GM12878 (cell line): ENCODE results near the gene HSF4. TPM values are rescaled to one million over a fixed set of nuclear protein-coding genes. Genes with fewer than 3 reads are reported as not detected.

Experiments
- ATAC-seq: fragments of 200-7000 bp; cut with Tn5 transposase; 3 replicates; pipeline ENCODE4 v1.9.1; 2020; ENCODE audit warnings: mild to moderate bottlenecking, moderate library complexity
- BruUV-seq: library from RNA; stranded (reverse); fragments of 400-500 nt; replicated peaks from 2 replicates; lab custom pipeline; 2021; lab: Mats Ljungman, UMichigan
- CTCF ChIA-PET: fragments of 300-600 bp; sonication (Branson Sonifier 250); formaldehyde crosslinking; extraction: SDS; loops from one replicate; lab custom pipeline; 2021; ENCODE audit warnings: inconsistent platforms; lab: Yijun Ruan, JAX
- POLR2A ChIA-PET: fragments of 350-600 bp; formaldehyde crosslinking; extraction: SDS; loops from one replicate; lab custom pipeline; 2021; ENCODE audit warnings: inconsistent platforms; lab: Charles Lee
- RAD21 ChIA-PET: fragments of 300-600 bp; sonication (Branson Sonifier 250); formaldehyde crosslinking; loops from one replicate; lab custom pipeline; 2023; ENCODE audit warnings: antibody characterized with exemption; ENCODE audit not compliant: unreplicated experiment; lab: Charles Lee
- SMC1A ChIA-PET: fragments of 300-600 bp; sonication (Branson Sonifier 250); formaldehyde crosslinking; loops from one replicate; lab custom pipeline; 2023; ENCODE audit not compliant: unreplicated experiment, uncharacterized antibody; lab: Charles Lee
- DNase-seq: peaks from one replicate; pipeline ENCODE4 v3.0.0-alpha.2; 2011; ENCODE audit warnings: low read depth, low spot score
- FAIRE-seq: peaks from 3 replicates; lab custom pipeline; 2011; peaks lifted over from hg19 to GRCh38; lab: Jason Lieb, UNC
- H2AFZ ChIP-seq: 2 replicates; pipeline ENCODE4 v1.6.0; 2011; ENCODE audit warnings: low read depth, low read length, control low read depth; ENCODE audit not compliant: control insufficient read depth
- H3K27ac ChIP-seq: 2 replicates; pipeline ENCODE4 v1.5.1; 2011; ENCODE audit warnings: control low read depth; ENCODE audit not compliant: control insufficient read depth, insufficient read depth
- H3K27me3 ChIP-seq, 2 experiments: replicated peaks in 1 of 2; 2 replicates each; pipeline versions ENCODE4 v1.6.0 to v1.6.1; 2011; ENCODE audit warnings: low read length in 1 of 2; ENCODE audit not compliant: control insufficient read depth in 2 of 2, insufficient read depth in 2 of 2
- H3K36me3 ChIP-seq, 2 experiments: 2 replicates each; pipeline ENCODE4 v1.5.1; 2011; ENCODE audit warnings: low read length in 1 of 2; ENCODE audit not compliant: control insufficient read depth in 2 of 2, insufficient read depth in 2 of 2
- H3K4me1 ChIP-seq: 2 replicates; pipeline ENCODE4 v1.6.1; 2011; ENCODE audit warnings: mild to moderate bottlenecking, low read length, moderate library complexity, mixed read lengths; ENCODE audit not compliant: control insufficient read depth, insufficient read depth
- H3K4me2 ChIP-seq: 2 replicates; pipeline ENCODE4 v1.6.0; 2011; ENCODE audit warnings: control low read depth; ENCODE audit not compliant: control insufficient read depth, insufficient read depth
- H3K4me3 ChIP-seq: fragments of 200-600 bp; sonication (generic); 2 replicates; pipeline ENCODE4 v1.5.1; 2016
- H3K79me2 ChIP-seq: 2 replicates; pipeline ENCODE4 v1.6.0; 2011; ENCODE audit warnings: low read length; ENCODE audit not compliant: control insufficient read depth, insufficient read depth
- H3K9ac ChIP-seq: 2 replicates; pipeline ENCODE4 v1.8.0; 2011; ENCODE audit warnings: low read length, control low read depth, mixed read lengths; ENCODE audit not compliant: control insufficient read depth, insufficient read depth
- H3K9me3 ChIP-seq: replicated peaks from 3 replicates; pipeline ENCODE4 v1.5.1; 2011; ENCODE audit warnings: mild to moderate bottlenecking, low read length; ENCODE audit not compliant: control insufficient read depth, insufficient read depth
- H4K20me1 ChIP-seq: 2 replicates; pipeline ENCODE4 v1.6.0; 2011; ENCODE audit not compliant: control insufficient read depth, insufficient read depth
- BCL11A ChIP-seq: IDR thresholded peaks from 2 replicates; pipeline ENCODE4 v1.6.1; 2011; ENCODE audit warnings: low read depth, low read length
- BHLHE40 ChIP-seq, 2 experiments: fragments of 450-650 bp in 1 of 2; IDR thresholded peaks; 2 replicates each; pipeline ENCODE4 v1.6.1; 2011 to 2017; ENCODE audit warnings: low read depth in 2 of 2, borderline replicate concordance in 1 of 2, improper control_type of control experiment in 1 of 2, low read length in 1 of 2, mild to moderate bottlenecking in 1 of 2
- EGR1 ChIP-seq, 2 experiments: IDR thresholded peaks; 1 replicate in 1 of 2; 2 replicates in 1 of 2; pipeline ENCODE4 v1.6.1; 2011 to 2012; ENCODE audit warnings: low read depth in 2 of 2, low read length in 2 of 2, borderline replicate concordance in 1 of 2, mild to moderate bottlenecking in 1 of 2, moderate library complexity in 1 of 2
- EZH2 ChIP-seq: IDR thresholded peaks from 2 replicates; pipeline ENCODE4 v1.6.1; 2012; ENCODE audit warnings: low read depth, mild to moderate bottlenecking, control low read depth, inconsistent platforms, low read length, borderline replicate concordance; ENCODE audit not compliant: control insufficient read depth
- JUND ChIP-seq: IDR thresholded peaks from 2 replicates; pipeline ENCODE4 v1.6.1; 2012; ENCODE audit warnings: low read depth, mild to moderate bottlenecking, low read length, improper control_type of control experiment, moderate library complexity
- MTA3 ChIP-seq: IDR thresholded peaks from 2 replicates; pipeline ENCODE4 v1.6.1; 2012; ENCODE audit warnings: low read length, inconsistent platforms, borderline replicate concordance
- POU2F2 ChIP-seq: IDR thresholded peaks from 3 replicates; pipeline ENCODE4 v1.6.1; 2011; ENCODE audit warnings: low read depth, mild to moderate bottlenecking, low read length, borderline replicate concordance
- RB1 ChIP-seq: fragments of 450-650 bp; formaldehyde crosslinking; IDR thresholded peaks from 2 replicates; pipeline ENCODE4 v1.6.1; 2017; ENCODE audit warnings: mild to moderate bottlenecking, borderline replicate concordance
- RBBP5 ChIP-seq: fragments of 200-600 bp; sonication (generic); conservative IDR thresholded peaks from 2 replicates; pipeline ENCODE4 v1.6.1; 2016
- RELA ChIP-seq: fragments of 450-650 bp; IDR thresholded peaks from 2 replicates; pipeline ENCODE4 v1.8.0; 2014; ENCODE audit warnings: borderline replicate concordance; ENCODE audit not compliant: partially characterized antibody
- SIN3A ChIP-seq: IDR thresholded peaks from 2 replicates; pipeline ENCODE4 v1.6.1; 2012; ENCODE audit warnings: low read depth, low read length, improper control_type of control experiment
- WGBS: methylation state at CpG from one replicate; pipeline ENCODE4 v1.1.6; 2016; ENCODE audit warnings: low lambda C conversion rate; ENCODE audit not compliant: insufficient replicate concordance, insufficient coverage; ENCODE audit errors: missing lambda C conversion rate; 5-methylcytosine and 5-hydroxymethylcytosine counted together
- in situ Hi-C: fragments of 300-500 bp; cut with MboI; formaldehyde crosslinking; loops from 9 replicates; pipeline ENCODE4 v1.14.3; 2018; ENCODE audit warnings: mixed read lengths
- intact Hi-C: fragments of 100-400 bp; cut with micrococcal nuclease; formaldehyde crosslinking; loops from one replicate; pipeline ENCODE4 v1.14.2; 2022; ENCODE audit not compliant: unreplicated experiment
- polyA plus RNA-seq, 11 experiments: library from polyadenylated mRNA; depleted of rRNA in 4 of 11; unstranded in 6 of 11; stranded (reverse) in 5 of 11; fragments of >200 nt; fragmentation: Nextera tagmentation in 4 of 11; fragmentation: Illumina TruSeq in 1 of 11; extraction: Ambion mirVana in 4 of 11; extraction: Trizol in 1 of 11; gene quantifications; 1 replicate in 1 of 11; 2 replicates in 10 of 11; pipeline versions ENCODE4 v1.2.1 to v1.2.3, GENCODE V29; 2011 to 2016; ENCODE audit warnings: inconsistent platforms in 2 of 11, missing spikeins in 2 of 11, low read depth in 1 of 11
- total RNA-seq, 4 experiments: library from RNA; depleted of rRNA in 3 of 4; stranded (reverse); fragments of >200 nt in 3 of 4; fragmentation: Illumina TruSeq in 1 of 4; extraction: Trizol in 1 of 4; gene quantifications; 2 replicates each; pipeline versions ENCODE4 v1.2.1 to v1.2.3, GENCODE V29; 2013 to 2021
- TF ChIP-seq, protein P1 (sequence below): fragments of 450-650 bp; formaldehyde crosslinking; IDR thresholded peaks from 2 replicates; pipeline ENCODE4 v1.4.0; 2022; ENCODE audit warnings: mild to moderate bottlenecking, moderate library complexity
- TF ChIP-seq, protein P2 (sequence below): IDR thresholded peaks from 2 replicates; pipeline ENCODE4 v1.6.1; 2011; ENCODE audit warnings: borderline replicate concordance, low read depth, mild to moderate bottlenecking, moderate library complexity, mixed read lengths, low read length; ENCODE audit not compliant: insufficient read depth; ENCODE audit errors: extremely low read length
- TF ChIP-seq, protein P3 (sequence below): fragments of 450-650 bp; IDR thresholded peaks from 2 replicates; pipeline ENCODE4 v1.6.1; 2016; ENCODE audit warnings: mild to moderate bottlenecking
- TF ChIP-seq, protein P4 (sequence below): fragments of 450-650 bp; IDR thresholded peaks from 2 replicates; pipeline ENCODE4 v1.6.1; 2014; ENCODE audit warnings: mild to moderate bottlenecking

The HSF4 gene
- total and polyA plus RNA-seq, 10 of the 15 experiments (the other 5 are each of a cell fraction or from before 2014, with no cell fraction given), result 0.31 to 9.9 (median 2.6) TPM; not detected in 1

DNA sequence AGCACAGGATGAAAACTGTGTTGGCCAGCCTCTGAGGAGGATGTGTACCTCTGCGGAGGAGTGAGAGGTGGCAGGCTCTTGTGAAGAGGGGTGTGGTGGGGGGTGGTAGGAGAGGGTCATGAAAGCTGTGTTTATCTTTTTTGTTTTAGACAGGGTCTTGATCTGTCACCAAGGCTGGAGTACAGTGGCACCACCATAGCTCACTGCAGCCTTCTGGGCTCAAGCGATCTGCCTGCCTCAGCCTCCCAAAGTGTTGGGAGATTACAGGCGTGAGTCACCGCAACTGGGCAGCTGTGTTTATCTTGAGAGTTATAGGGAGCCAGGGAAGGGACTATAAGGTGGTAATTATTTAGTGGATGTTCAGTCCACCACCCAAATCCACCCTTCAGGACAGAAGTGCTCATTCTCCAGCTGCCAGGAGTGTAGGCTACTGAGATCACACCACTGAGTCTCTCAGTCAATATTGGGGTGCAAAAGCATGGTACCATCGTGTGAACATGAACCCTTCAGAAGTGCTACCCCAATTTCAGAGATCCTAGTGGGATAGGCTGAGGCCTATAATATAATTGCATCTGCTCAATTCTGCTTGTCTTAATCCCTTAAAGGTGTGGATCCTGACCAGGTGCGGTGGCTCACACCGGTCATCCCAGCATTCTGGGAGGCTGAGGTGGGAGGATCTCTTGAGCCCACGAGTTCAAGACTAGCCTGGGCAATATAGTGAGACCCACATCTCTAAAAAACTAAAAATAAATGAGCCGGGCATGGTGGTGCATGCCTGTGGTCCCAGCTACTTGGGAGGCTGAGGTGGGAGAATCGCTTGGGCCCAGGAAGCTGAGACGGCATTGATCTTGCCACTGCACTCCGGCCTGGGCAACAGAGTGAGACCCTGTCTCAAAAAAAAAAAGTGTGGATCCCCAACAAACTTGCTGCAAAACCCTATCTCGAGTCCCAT, 26.2 kb downstream of the HSF4 start:
- peaks cover 8% of the 10 kb centered on the region for H3K4me1 ChIP-seq
- no peaks in the 10 kb centered on the region for H3K27me3 ChIP-seq
- H3K79me2 ChIP-seq, result peaks cover 23% of the 10 kb centered on the region
- ChIA-PET CTCF (interaction anchor here (1.0 to 1.7 kb wide), 5 partner anchors 20 to 237 kb away, joined by 3 to 5 read pairs (median 4); partner anchors contain the start of genes NOL3 and TMEM208), SMC1A (interaction anchor here (0.7 to 1.1 kb wide), 2 partner anchors 33 to 148 kb away, joined by 3 read pairs; no protein-coding TSS in a partner anchor), RAD21 (no interaction called here), POLR2A (interaction anchor here (1.4 kb wide), 1 partner anchor 36 kb away, joined by 5 read pairs; the partner anchor contains the start of gene TMEM208)
- H3K27ac ChIP-seq, result no peak overlapping the region
- FAIRE-seq (no peak), DNase-seq (no peak), ATAC-seq (no peak)
- BruUV-seq, result no TSS peak
- no peak overlapping the region for H3K4me2 ChIP-seq
- WGBS, result 67% methylated on average over 13 of the region's 13 CpGs
- no peak overlapping the region for H3K9ac ChIP-seq
- H4K20me1 ChIP-seq, result peaks cover 4% of the 10 kb centered on the region
- no peaks in the 10 kb centered on the region for H3K9me3 ChIP-seq
- intact Hi-C loops, result no loop called here
- H3K36me3 ChIP-seq, result peaks cover 9 to 10% of the 10 kb centered on the region in 2 experiments
- no peak overlapping the region; the same call in 1 of the 2 replicates for H2AFZ ChIP-seq
- no peak overlapping the region for H3K4me3 ChIP-seq
- in situ Hi-C loops, result no loop called here
- TF ChIP-seq RB1 (no peak), RBBP5 (no peak), RELA (no peak), POU2F2 (no peak), BHLHE40 (IDR thresholded peaks at IDR 0.05; ENCODE audit: borderline replicate concordance in 1 of 2, low read depth in 2 of 2, low read length in 1 of 2) (no peak), EZH2 (no peak), EGR1 (IDR thresholded peaks at IDR 0.05; ENCODE audit: borderline replicate concordance in 1 of 2, low read depth in 2 of 2, low read length in 2 of 2) (no peak), MTA3 (no peak), SIN3A (no peak), JUND (no peak), BCL11A (no peak)
- TF ChIP-seq, protein P1, sequence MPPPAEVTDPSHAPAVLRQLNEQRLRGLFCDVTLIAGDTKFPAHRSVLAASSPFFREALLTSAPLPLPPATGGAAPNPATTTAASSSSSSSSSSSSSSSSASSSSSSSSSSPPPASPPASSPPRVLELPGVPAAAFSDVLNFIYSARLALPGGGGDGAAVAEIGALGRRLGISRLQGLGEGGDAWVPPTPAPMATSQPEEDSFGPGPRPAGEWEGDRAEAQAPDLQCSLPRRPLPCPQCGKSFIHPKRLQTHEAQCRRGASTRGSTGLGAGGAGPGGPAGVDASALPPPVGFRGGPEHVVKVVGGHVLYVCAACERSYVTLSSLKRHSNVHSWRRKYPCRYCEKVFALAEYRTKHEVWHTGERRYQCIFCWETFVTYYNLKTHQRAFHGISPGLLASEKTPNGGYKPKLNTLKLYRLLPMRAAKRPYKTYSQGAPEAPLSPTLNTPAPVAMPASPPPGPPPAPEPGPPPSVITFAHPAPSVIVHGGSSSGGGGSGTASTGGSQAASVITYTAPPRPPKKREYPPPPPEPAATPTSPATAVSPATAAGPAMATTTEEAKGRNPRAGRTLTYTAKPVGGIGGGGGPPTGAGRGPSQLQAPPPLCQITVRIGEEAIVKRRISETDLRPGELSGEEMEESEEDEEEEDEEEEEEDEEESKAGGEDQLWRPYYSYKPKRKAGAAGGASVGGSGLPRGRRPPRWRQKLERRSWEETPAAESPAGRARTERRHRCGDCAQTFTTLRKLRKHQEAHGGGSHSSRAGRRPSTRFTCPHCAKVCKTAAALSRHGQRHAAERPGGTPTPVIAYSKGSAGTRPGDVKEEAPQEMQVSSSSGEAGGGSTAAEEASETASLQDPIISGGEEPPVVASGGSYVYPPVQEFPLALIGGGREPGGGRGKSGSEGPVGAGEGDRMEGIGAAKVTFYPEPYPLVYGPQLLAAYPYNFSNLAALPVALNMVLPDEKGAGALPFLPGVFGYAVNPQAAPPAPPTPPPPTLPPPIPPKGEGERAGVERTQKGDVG, result no peak
- TF ChIP-seq, protein P2, sequence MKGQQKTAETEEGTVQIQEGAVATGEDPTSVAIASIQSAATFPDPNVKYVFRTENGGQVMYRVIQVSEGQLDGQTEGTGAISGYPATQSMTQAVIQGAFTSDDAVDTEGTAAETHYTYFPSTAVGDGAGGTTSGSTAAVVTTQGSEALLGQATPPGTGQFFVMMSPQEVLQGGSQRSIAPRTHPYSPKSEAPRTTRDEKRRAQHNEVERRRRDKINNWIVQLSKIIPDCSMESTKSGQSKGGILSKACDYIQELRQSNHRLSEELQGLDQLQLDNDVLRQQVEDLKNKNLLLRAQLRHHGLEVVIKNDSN, result no peak
- TF ChIP-seq, protein P3, sequence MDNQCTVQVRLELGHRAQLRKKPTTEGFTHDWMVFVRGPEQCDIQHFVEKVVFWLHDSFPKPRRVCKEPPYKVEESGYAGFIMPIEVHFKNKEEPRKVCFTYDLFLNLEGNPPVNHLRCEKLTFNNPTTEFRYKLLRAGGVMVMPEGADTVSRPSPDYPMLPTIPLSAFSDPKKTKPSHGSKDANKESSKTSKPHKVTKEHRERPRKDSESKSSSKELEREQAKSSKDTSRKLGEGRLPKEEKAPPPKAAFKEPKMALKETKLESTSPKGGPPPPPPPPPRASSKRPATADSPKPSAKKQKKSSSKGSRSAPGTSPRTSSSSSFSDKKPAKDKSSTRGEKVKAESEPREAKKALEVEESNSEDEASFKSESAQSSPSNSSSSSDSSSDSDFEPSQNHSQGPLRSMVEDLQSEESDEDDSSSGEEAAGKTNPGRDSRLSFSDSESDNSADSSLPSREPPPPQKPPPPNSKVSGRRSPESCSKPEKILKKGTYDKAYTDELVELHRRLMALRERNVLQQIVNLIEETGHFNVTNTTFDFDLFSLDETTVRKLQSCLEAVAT, result no peak
- TF ChIP-seq, protein P4, sequence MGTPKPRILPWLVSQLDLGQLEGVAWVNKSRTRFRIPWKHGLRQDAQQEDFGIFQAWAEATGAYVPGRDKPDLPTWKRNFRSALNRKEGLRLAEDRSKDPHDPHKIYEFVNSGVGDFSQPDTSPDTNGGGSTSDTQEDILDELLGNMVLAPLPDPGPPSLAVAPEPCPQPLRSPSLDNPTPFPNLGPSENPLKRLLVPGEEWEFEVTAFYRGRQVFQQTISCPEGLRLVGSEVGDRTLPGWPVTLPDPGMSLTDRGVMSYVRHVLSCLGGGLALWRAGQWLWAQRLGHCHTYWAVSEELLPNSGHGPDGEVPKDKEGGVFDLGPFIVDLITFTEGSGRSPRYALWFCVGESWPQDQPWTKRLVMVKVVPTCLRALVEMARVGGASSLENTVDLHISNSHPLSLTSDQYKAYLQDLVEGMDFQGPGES, result no peak
